ENCODE data around the gene FBXL22.

FBXL22 gene

DNA sequence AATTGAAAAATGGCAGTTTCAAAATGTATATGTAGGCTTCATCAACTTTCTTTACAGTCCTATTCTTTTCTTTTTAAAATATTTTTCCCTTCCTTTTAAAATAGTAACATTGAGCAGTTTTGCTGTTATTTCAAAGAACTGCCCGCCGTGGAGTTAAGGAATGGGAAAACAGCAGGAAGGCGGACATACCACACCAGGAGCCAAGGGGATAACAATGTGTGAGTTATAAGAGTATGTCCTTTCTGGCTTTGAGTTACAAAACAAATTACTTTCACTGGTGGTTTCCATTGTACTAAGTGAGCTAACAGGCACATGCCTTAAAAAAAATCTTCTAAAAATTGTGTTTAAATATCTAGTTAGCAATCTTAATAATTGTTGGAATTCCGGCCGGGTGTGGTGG is 37.4 kb upstream of the FBXL22 start:
- TF ChIP-seq, protein P1, sequence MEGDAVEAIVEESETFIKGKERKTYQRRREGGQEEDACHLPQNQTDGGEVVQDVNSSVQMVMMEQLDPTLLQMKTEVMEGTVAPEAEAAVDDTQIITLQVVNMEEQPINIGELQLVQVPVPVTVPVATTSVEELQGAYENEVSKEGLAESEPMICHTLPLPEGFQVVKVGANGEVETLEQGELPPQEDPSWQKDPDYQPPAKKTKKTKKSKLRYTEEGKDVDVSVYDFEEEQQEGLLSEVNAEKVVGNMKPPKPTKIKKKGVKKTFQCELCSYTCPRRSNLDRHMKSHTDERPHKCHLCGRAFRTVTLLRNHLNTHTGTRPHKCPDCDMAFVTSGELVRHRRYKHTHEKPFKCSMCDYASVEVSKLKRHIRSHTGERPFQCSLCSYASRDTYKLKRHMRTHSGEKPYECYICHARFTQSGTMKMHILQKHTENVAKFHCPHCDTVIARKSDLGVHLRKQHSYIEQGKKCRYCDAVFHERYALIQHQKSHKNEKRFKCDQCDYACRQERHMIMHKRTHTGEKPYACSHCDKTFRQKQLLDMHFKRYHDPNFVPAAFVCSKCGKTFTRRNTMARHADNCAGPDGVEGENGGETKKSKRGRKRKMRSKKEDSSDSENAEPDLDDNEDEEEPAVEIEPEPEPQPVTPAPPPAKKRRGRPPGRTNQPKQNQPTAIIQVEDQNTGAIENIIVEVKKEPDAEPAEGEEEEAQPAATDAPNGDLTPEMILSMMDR (IDR thresholded peaks at IDR 0.05) = no peak

- TF ChIP-seq, protein P1 (IDR thresholded peaks at IDR 0.05) = no peak
These were observed 36.3 kb upstream of the FBXL22 start for GRCh38 chr15:63560741-63561448.

- TF ChIP-seq, protein P1 (IDR thresholded peaks at IDR 0.05) = no peak
These were observed 33.1 kb upstream of the FBXL22 start for GRCh38 chr15:63564093-63564492.

- TF ChIP-seq, protein P1 (IDR thresholded peaks at IDR 0.05) = no peak
These were observed 31.5 kb upstream of the FBXL22 start for GRCh38 chr15:63565536-63566186.

DNA sequence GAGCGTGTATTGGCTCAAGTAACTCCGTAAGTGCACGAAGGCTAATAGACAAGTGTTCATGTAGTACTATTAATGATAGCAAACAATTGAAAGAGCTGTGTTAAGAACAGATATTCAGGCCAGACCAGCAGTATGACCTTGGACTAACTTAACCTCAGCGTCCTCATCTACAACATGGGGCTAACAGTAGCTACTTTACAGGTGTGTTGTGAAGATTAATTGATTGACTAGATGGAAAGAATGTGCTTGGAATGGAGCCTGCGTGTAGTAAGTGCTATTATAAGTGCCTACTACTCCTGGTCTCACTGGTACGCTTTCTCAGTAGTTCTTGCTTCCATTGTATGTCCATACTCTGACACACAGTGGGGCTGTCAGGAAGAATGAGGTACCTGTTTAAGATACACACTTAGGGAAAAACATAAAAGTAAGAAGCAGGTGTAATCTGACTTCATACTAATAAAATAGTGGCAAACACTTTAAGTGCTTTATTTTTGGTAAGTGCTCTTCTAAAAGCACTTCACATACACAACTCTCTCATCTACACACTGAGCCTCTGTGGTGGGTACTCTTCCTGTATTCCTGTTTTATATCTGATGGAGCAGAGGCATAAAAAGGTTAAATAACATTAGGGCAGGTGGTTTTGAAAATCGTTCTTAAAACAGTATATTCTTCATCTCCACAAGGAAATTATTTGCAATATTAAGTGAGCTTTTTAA is 24.3 kb upstream of the FBXL22 start:
- TF ChIP-seq, protein P1 (IDR thresholded peaks at IDR 0.05) = no peak

GRCh38 chr15:63573533-63573932 is 23.7 kb upstream of the FBXL22 start:
- TF ChIP-seq, protein P1 (IDR thresholded peaks at IDR 0.05) = no peak

DNA sequence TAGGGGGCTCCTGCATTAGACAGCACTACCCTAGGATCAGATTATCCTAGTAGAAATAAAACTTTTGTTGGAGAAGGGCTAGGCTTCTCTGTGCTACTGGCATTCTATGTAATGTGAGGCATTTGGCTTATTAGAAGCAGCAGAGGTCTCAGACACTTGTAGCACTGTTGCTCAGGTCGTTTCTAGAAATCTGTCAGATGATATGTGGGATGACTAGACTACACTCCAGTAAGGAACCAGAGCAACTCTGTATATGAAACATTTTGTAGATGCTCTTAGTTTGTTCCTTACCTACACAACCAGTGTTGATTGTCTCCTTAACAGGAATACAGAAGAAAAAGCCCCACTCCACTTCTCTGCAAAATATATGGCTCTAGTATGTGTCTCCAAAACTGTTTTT is 21.9 kb upstream of the FBXL22 start:
- TF ChIP-seq, protein P1 (IDR thresholded peaks at IDR 0.05) = no peak

Measured in LNCAP (cell line).